LoVo (cell line): ENCODE measurements around the gene FAM181B.

Experiments used
- DNase-seq: peaks from one replicate; pipeline ENCODE4 v3.0.0-alpha.2; 2016; ENCODE audit warnings: low spot score

FAM181B gene

GRCh38 chr11:82733444-82734119 is at the start of gene FAM181B:
Gene FAM181B, minus strand, starts transcription at chr11:82733864. Its CDS starts 135 bp downstream, at chr11:82733729.
- no peak for DNase-seq

GRCh38 chr11:82782825-82783374 is 49.2 kb upstream of the FAM181B start:
- DNase-seq = no peak

- DNase-seq = no peak
Measured at GRCh38 chr11:82778776-82779175, 45.1 kb upstream of the FAM181B start.

- no peak for DNase-seq
Measured at GRCh38 chr11:82776377-82776776, 42.7 kb upstream of the FAM181B start.

GRCh38 chr11:82775736-82776346 is 42.2 kb upstream of the FAM181B start:
- peak; percentile 15 for DNase-seq

GRCh38 chr11:82775218-82775617 is 41.6 kb upstream of the FAM181B start:
- DNase-seq = no peak

- DNase-seq = no peak
Measured at GRCh38 chr11:82771781-82772180, 38.1 kb upstream of the FAM181B start.

GRCh38 chr11:82767123-82767522 is 33.5 kb upstream of the FAM181B start:
- no peak for DNase-seq

GRCh38 chr11:82765466-82766034 is 31.9 kb upstream of the FAM181B start:
- DNase-seq = no peak

- DNase-seq = no peak
Measured at GRCh38 chr11:82763167-82763566, 29.5 kb upstream of the FAM181B start.

- no peak for DNase-seq
Measured at GRCh38 chr11:82759649-82760048, 26.0 kb upstream of the FAM181B start.

- no peak for DNase-seq
Measured at GRCh38 chr11:82757660-82758357, 24.1 kb upstream of the FAM181B start.

GRCh38 chr11:82756765-82757639 is 23.3 kb upstream of the FAM181B start:
- DNase-seq = no peak

- no peak for DNase-seq
Measured at GRCh38 chr11:82754410-82754809, 20.7 kb upstream of the FAM181B start.

- DNase-seq = no peak
Measured at GRCh38 chr11:82753921-82754320, 20.3 kb upstream of the FAM181B start.

GRCh38 chr11:82752801-82753200 is 19.1 kb upstream of the FAM181B start:
- no peak for DNase-seq

GRCh38 chr11:82750643-82751139 is 17.0 kb upstream of the FAM181B start:
- no peak for DNase-seq

GRCh38 chr11:82747471-82747870 is 13.8 kb upstream of the FAM181B start:
- no peak for DNase-seq

- no peak for DNase-seq
Measured at GRCh38 chr11:82738091-82738490, 4.4 kb upstream of the FAM181B start.

GRCh38 chr11:82734120-82734479 is 436 bp upstream of the FAM181B start:
- no peak for DNase-seq

GRCh38 chr11:82732734-82733443 is 775 bp downstream of the FAM181B start:
- no peak for DNase-seq
